ENCODE measurements around the gene RUNX1.

RUNX1 gene

DNA sequence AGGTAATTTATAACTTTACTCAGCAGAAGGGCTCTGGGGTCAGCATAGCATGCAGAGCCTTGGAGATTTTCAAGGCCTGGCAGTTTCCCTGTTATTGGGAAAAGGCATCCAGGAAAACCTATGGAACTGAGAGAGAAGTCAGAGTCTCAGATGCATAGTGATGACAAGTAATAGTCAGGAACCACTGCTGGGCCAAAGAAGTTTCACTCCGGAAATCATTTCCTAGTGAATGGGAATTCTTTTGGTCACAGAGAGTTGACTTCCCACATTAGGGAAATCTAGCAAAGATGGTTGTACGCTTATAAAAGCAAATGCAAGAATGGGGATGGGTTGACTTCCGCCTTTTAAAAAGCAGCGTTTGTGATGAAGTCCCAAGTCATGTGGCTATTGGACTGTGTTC lies 28.4 kb upstream of the RUNX1 start:
- DNase-seq (ENCODE audit: low read depth): no peak
- no peak overlapping the region for H3K4me3 ChIP-seq (replicated peaks; ENCODE audit: low read depth, low read length)
- TF ChIP-seq, protein P1, sequence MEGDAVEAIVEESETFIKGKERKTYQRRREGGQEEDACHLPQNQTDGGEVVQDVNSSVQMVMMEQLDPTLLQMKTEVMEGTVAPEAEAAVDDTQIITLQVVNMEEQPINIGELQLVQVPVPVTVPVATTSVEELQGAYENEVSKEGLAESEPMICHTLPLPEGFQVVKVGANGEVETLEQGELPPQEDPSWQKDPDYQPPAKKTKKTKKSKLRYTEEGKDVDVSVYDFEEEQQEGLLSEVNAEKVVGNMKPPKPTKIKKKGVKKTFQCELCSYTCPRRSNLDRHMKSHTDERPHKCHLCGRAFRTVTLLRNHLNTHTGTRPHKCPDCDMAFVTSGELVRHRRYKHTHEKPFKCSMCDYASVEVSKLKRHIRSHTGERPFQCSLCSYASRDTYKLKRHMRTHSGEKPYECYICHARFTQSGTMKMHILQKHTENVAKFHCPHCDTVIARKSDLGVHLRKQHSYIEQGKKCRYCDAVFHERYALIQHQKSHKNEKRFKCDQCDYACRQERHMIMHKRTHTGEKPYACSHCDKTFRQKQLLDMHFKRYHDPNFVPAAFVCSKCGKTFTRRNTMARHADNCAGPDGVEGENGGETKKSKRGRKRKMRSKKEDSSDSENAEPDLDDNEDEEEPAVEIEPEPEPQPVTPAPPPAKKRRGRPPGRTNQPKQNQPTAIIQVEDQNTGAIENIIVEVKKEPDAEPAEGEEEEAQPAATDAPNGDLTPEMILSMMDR (IDR thresholded peaks at IDR 0.05; ENCODE audit: low read length, missing control alignments): no peak

- DNase-seq (ENCODE audit: low read depth): peak; percentile 59
- TF ChIP-seq, protein P1 (IDR thresholded peaks at IDR 0.05; ENCODE audit: low read length, missing control alignments): no peak
- no peak overlapping the region for H3K4me3 ChIP-seq (replicated peaks; ENCODE audit: low read depth, low read length)
These were observed 26.4 kb upstream of the RUNX1 start for GRCh38 chr21:35075546-35075945.

- TF ChIP-seq, protein P1 (IDR thresholded peaks at IDR 0.05; ENCODE audit: low read length, missing control alignments): no peak
- peak; percentile 21 for DNase-seq (ENCODE audit: low read depth)
- H3K4me3 ChIP-seq (replicated peaks; ENCODE audit: low read depth, low read length): no peak overlapping the region
These were observed 23.9 kb upstream of the RUNX1 start for GRCh38 chr21:35072960-35073359.

DNA sequence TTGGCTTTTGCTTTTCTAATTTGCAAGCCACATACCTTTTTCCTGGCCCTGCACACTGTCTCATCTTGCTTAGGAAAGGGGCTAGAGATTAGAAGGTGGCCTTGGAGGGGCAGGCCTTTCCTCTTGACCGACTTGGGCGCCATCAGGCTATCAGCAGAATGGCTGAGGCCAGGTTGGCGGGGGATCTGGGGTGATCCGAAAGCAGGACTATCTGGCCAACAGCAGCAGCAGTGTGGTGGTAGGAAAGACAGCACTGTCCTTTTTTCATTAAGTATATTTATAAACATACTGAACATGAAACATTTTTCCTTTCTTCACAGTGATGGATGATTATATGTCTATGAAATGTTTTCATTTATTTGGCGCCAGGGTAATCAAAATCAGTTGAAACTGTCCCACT lies 23.5 kb upstream of the RUNX1 start:
- no peak overlapping the region for H3K4me3 ChIP-seq (replicated peaks; ENCODE audit: low read depth, low read length)
- no peak for DNase-seq (ENCODE audit: low read depth)
- TF ChIP-seq, protein P1 (IDR thresholded peaks at IDR 0.05; ENCODE audit: low read length, missing control alignments): no peak

DNA sequence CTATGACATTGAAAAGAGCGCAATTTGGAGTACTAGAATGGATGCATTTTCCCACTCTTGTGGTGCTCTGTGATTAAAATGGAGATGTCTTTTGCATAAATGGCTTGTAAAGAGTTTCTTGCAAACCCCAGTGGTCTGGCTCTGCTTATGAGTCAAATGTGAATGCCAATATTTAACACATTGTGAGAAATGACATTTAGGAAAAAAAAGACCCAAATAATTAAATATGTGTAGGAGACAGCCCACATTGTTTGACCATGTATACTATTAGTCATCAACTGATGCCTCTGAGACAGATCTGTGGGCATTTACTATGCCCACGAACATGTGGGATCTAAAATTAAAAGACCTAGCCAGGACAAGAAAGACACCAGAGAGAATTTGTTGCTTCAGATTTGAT lies 22.2 kb upstream of the RUNX1 start:
- TF ChIP-seq, protein P1 (IDR thresholded peaks at IDR 0.05; ENCODE audit: low read length, missing control alignments): no peak
- no peak for DNase-seq (ENCODE audit: low read depth)
- H3K4me3 ChIP-seq (replicated peaks; ENCODE audit: low read depth, low read length): no peak overlapping the region

- DNase-seq (ENCODE audit: low read depth): no peak
- no peak overlapping the region for H3K4me3 ChIP-seq (replicated peaks; ENCODE audit: low read depth, low read length)
- TF ChIP-seq, protein P1 (IDR thresholded peaks at IDR 0.05; ENCODE audit: low read length, missing control alignments): no peak
These were observed 21.3 kb upstream of the RUNX1 start for GRCh38 chr21:35070436-35070835.

- TF ChIP-seq, protein P1 (IDR thresholded peaks at IDR 0.05; ENCODE audit: low read length, missing control alignments): no peak
- no peak for DNase-seq (ENCODE audit: low read depth)
- no peak overlapping the region for H3K4me3 ChIP-seq (replicated peaks; ENCODE audit: low read depth, low read length)
These were observed 17.7 kb upstream of the RUNX1 start for GRCh38 chr21:35066824-35067223.

Measured in fibroblast of pulmonary artery (primary cell).